ENCODE data around the gene EGLN3.

The EGLN3 gene

DNA sequence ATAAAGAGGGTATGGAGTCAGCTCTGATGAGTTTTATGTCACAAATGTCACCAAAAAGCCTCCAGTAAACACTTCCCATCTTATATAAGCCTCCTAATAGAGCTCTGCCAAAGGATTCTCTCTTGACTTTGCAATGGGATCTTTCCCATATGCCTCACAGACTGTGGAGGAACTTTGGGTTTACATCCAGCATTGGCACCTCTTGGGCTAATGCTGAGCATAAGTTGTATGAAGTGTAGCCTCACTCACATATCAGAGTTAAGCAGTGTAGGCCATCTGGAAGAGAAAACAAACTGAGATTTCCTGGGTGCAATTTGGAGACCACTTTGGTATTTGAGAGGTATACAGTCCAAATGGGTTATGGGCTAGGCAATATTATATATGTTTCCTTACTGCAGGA, 24.9 kb downstream of the EGLN3 start:
- no peak for DNase-seq
- intact Hi-C loops (cut with DNase I): no loop called here

- intact Hi-C loops (cut with DNase I): no loop called here
- DNase-seq: no peak
Measured at GRCh38 chr14:33925235-33925634, 25.6 kb downstream of the EGLN3 start.

- no peak for DNase-seq
- intact Hi-C loops (cut with DNase I): no loop called here
Measured at GRCh38 chr14:33924566-33925100, 26.2 kb downstream of the EGLN3 start.

DNA sequence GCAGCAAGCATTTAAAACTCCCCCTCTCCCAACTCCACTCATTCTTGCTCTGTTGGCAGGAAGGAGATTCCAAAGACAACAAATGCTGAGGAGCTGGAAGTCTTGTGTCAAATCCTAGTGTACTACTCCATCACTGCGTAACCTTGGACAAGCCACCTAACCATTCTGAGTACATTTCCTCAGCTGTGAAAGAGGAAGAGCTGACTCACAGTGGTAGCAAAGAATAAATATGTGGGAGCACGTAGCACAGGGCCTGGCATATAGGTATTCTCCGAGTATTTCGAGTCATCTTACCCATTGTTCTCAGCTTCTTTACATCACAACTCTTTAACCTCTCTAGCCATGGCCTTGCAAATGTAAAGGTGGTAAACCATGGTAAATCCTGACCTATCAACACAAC, 28.7 kb downstream of the EGLN3 start:
- no peak for DNase-seq
- intact Hi-C loops (cut with DNase I): no loop called here

- no peak for DNase-seq
- intact Hi-C loops (cut with DNase I): no loop called here
Measured at GRCh38 chr14:33918256-33918655, 32.6 kb downstream of the EGLN3 start.

DNA sequence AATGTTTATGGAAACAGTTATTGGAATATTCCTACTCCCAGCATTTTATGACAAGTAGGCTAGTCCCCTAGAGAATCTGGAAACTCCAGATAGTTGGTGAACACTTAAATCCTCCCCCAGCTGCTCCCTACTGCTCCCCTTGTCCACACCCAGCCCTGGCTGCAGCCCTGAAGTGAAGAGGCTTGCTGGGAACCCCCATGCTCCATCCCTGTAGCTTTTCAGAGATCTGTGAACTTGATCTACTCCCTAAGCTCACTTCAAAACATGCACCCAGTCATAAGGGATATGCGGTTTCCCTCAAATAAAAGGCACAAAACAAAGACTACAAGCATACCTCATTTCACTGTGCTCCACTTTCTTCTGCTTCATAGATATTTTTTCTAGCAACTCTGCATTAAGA, 33.2 kb downstream of the EGLN3 start:
- intact Hi-C loops (cut with DNase I): no loop called here
- DNase-seq: no peak

GRCh38 chr14:33916663-33917565, 34.0 kb downstream of the EGLN3 start:
- no peak for DNase-seq
- intact Hi-C loops (cut with DNase I): no loop called here

DNA sequence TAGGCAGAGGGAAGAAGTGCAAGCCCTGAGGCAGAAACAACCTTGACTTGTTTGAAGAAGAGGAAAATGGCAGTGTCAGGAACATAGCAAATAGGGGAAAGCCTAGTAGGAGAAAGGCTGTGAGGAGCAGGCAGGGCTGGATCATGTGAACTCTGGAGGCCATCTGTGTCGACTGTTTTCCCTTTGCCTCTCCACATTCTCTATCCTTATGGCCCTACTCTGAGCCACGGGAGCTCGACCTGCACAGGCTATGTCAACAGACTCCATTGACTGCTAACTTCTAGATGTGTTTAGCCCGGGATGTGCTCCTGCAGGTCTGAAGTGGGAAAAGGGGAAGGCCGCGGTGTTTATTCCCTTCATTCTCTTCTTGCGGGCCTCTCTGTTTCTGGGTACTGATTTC, 35.2 kb downstream of the EGLN3 start:
- no peak for DNase-seq
- intact Hi-C loops (cut with DNase I): no loop called here

GRCh38 chr14:33914676-33915516, 36.0 kb downstream of the EGLN3 start:
- intact Hi-C loops (cut with DNase I): no loop called here
- no peak for DNase-seq

DNA sequence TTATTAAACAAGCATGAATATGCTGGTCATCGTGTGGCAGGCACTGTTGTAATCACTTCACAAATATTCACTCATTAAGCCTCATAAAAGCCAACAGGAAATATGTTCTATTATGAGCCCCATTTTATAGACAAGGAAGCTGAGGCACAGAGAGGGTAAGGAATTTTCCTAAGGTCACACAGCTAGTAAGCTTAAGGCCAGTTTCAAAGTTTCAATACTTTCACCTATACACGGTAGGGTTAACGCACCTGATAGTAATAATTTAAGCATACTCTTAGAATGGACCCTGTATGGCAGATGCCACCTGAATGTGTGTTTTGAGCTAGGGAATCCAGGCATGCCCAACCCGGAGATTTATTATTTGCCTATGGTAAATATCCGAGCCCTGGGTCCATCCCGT, 39.8 kb downstream of the EGLN3 start:
- intact Hi-C loops (cut with DNase I): no loop called here
- no peak for DNase-seq

DNA sequence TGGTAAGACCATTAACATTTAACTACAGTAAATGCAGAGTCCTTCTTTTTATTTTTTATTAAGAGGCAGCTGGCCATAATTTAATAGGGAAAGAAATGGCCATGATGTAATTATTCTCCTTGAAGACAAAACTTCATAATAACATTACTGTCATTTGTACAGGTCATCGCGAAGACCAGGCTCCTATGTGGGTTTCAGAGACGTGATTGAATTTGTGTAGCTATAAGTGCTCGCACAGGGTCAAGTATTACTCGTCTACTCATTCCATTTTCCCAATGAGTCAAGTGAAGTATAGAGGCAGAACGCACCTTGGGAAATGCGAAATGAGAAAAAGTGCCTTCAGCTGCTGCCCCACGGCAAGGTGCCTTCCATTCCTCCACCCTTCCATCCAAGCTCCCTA, 40.4 kb downstream of the EGLN3 start:
- no peak for DNase-seq
- intact Hi-C loops (cut with DNase I): no loop called here

GRCh38 chr14:33909380-33910084, 41.3 kb downstream of the EGLN3 start:
- DNase-seq: no peak
- intact Hi-C loops (cut with DNase I): no loop called here

- no peak for DNase-seq
- intact Hi-C loops (cut with DNase I): no loop called here
Measured at GRCh38 chr14:33908540-33909223, 42.2 kb downstream of the EGLN3 start.

GRCh38 chr14:33906968-33907367, 43.9 kb downstream of the EGLN3 start:
- intact Hi-C loops (cut with DNase I): no loop called here
- DNase-seq: no peak

- intact Hi-C loops (cut with DNase I): no loop called here
- DNase-seq: no peak
Measured at GRCh38 chr14:33904609-33905008, 46.3 kb downstream of the EGLN3 start.

DNA sequence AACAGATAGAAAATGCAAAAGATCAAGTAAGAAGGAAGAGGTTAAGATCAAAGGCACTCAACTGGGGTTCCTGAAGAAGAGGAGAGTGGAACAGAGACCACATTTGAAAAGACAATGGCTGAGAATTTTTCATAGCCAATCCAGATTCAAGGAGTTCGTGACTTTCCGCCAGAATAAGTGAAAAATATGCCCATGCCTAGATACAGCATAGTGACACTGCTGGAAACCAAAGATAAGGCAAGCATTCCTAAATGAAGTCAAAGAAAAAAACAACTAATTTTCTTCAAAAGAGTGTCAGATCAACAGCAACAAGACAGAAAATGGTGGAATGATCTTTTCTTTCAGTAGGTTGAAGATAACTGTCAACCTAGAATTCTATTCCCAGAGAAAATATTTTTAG, 47.5 kb downstream of the EGLN3 start:
- intact Hi-C loops (cut with DNase I): no loop called here
- DNase-seq: no peak

DNA sequence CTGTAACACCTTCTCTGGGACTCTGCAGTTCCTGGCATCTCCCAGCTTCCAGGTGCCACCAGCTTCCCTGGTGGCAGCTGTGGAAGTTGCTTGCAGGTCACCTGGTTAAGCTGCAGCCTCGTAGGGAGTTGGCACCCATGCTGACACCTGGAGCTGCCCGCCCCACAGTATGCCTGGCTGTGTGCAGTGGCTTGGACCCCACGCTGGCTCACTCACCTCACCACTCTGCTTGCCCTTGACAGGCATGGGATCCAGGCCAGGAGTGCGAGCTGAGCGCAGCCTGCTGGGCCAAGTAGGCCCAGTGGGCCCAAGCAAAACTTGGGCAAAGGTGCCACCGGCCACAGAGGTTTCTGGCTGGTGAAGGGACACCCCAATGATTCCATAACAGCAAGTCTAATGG, 48.5 kb downstream of the EGLN3 start:
- no peak for DNase-seq
- intact Hi-C loops (cut with DNase I): no loop called here

DNA sequence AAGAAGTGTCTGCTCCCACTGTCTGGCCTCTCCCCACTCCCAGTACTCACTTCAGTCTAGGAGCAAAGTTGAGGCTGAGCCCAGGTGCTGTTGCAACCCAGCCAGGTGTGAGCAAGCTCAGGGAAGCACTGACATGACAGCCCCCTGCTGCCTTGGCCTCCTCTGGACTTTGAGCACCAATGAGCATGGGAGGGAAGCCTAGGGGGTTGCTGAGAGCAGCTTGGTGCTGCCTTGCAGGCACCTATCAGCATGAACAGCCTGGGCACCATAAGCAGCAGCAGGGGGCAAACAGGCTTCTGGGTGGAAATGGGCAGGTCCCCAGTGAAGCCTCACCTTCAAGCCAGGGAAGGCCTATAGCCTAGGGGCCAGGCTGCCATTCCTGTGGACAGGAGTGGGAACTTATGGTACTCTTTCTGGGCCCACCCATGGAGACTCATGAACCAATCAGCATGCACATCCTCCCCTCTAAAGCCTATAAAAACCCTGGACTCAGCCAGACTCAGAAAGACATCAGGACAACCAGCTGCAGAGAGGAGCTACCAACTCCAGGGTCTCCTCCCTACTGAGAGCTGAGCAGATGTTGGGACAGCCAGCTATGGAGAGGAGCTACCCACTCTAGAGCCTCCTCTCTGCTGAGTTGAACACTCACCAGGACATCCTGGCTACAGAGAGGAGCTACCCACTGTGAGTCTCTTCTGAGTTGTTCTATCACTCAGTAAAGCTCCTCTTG, 49.3 kb downstream of the EGLN3 start:
- DNase-seq: no peak
- intact Hi-C loops (cut with DNase I): no loop called here
